SK-N-MC (cell line): ENCODE results near the gene GDA.

ENCODE experiments used
- EZH2 ChIP-seq: fragments of 200-600 bp; sonication (generic); IDR thresholded peaks from one replicate; pipeline ENCODE4 v1.6.1; 2017; ENCODE audit warnings: antibody characterized with exemption
- POLR2AphosphoS5 ChIP-seq: IDR thresholded peaks from 2 replicates; pipeline ENCODE4 v1.6.1; 2012; ENCODE audit warnings: mild to moderate bottlenecking, low read depth, low read length, borderline replicate concordance

GRCh38 chr9:72150127-72150526 is 887 bp downstream of the GDA start:
- TF ChIP-seq EZH2 (no peak), POLR2AphosphoS5 (no peak)
